ENCODE measurements around the gene KIAA1191.

Gene KIAA1191

DNA sequence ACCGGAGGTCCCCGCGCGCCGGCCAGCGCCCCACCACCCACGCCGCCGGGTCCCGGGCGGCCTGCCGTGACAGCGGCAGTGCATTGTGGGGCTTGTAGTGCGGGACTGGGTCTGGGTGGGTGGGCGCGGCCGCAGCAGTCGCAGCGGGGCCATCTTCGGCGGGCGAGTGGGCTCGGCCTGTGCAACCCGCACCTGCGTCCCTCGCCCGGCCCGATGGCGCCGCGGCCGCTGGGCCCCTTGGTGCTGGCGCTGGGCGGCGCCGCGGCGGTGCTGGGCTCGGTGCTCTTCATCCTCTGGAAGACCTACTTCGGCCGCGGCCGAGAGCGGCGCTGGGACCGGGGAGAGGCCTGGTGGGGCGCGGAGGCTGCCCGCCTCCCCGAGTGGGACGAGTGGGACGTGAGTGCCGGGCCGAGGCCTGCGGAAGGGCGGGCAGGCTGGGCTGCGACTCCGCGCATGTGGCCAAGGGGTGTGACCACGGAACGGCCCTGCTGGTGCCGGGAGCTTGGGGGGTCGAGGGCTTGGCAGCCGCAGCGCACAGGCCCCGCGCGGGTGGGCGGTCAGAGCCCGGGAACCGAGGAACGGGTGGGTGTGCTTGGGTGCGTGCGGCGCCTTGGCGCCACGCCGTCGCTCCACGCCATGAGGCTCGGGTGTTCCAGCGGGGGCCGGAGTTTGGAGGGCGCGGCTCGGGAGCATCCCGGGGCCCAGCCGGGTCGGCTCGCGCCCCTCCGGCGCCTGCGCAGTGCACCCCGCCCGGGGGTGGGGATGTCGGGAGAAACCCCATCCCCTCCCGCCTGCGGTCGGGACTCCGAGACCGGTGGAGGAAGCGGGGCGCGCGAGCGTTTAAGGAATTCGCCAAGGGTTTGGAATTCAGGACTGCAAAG, 4.0 kb upstream of the KIAA1191 start, which contains the start of gene ARL10:
TSS of gene ARL10 (plus strand) at position 137 of the 881 bp plus-strand sequence. CDS start at position 214, 77 bp downstream.
- no peak for FAIRE-seq

DNA sequence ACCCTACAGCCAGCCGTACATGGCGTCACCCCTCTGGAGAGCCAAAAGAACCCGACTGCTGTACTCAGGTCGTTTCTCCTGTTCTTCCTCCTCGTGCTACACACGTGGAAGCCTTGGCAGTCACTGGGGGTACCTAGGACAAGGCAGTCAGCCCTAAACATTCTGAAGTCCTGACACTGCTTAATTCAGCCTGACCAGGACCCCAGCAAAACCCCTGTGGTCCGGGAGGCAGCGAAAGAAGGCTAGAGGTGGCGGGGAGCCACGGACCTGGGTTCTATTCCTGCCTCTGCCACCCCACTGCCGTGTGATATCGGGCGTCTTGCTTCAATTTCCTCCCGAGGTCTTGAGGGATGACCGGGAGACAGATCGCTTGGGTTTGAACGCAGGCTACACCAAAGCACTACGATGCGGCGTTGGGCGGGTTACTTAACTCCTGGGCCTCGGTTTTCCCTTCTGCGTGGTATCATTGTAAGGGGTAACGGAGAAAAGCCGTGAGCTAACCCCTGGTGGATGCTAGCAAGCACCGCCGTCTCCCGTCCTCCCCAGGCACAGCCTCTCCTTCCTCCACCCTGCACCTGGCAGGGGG, 3.3 kb upstream of the KIAA1191 start:
- no peak for FAIRE-seq

GRCh38 chr5:176362233-176362490, 598 bp upstream of the KIAA1191 start:
- FAIRE-seq = no peak

- no peak for FAIRE-seq
These were observed 599 bp downstream of the KIAA1191 start for GRCh38 chr5:176360894-176361436.

- no peak for FAIRE-seq
These were observed 1.9 kb downstream of the KIAA1191 start for GRCh38 chr5:176359658-176360057.

DNA sequence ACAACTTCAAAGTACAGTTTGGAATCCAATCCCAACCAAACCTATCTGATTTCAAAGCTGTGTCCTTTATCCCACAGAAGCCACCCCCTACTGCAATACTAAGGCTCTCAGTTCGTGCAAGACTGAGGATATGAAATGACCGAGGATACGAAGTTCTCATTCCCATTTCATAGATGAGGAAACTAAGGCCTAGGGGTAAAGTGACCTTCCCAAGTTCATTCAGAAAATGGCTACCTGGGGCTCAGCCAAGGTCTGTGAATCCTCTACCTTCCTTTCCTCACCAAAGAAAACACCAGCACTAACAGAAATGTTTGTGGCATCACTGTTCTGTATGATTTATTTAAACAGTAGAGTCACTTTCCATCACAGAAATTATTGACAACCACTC, 5.4 kb downstream of the KIAA1191 start:
- FAIRE-seq = no peak

- no peak for FAIRE-seq
These were observed 6.0 kb downstream of the KIAA1191 start for GRCh38 chr5:176355400-176356178.

GRCh38 chr5:176353533-176353932, 8.0 kb downstream of the KIAA1191 start:
- no peak for FAIRE-seq

GRCh38 chr5:176352116-176352878, 9.3 kb downstream of the KIAA1191 start:
- FAIRE-seq = no peak

- FAIRE-seq = no peak
These were observed 11.1 kb downstream of the KIAA1191 start for GRCh38 chr5:176350416-176350815.

- FAIRE-seq = no peak
These were observed 18.7 kb downstream of the KIAA1191 start for GRCh38 chr5:176342766-176343458.

- FAIRE-seq = no peak
These were observed 19.4 kb downstream of the KIAA1191 start for GRCh38 chr5:176342158-176342483.

- no peak for FAIRE-seq
These were observed 20.0 kb downstream of the KIAA1191 start for GRCh38 chr5:176341325-176342157.

DNA sequence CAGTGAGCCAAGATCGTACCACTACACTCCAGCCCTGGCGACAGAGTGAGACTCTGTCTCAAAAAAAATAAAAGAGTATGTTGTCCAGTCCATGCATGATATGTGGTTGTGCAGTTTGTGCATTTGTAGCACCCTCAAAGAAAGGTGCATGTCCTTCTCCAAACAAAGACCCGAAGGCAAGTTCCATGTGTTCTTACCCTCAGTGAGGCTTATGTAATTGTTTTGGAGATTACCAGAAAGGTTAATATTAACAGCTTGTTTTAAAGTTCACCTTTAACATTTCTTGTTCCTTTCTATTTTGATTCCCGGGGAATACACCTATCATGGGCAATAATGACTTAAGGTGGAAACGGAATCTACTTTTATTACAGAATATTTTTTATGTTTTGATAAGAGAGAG, 22.3 kb downstream of the KIAA1191 start:
- no peak for FAIRE-seq

DNA sequence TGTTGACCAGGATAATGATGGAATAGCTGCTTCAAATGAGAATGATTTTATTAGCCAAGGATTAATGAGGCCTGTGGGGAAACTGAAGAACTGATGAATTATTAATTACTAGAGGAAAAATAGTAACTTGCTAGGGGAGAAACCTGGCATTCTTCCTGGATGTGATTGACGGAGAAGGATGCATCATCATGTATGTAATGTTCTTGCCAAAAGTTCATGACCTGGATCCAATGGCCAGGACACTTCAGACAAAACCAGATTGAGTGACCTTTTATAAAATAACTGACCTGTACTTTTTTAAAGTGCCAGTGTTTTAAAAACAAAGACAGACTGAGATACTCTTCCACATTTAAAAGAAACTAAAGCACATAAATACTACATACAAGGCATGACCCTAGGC, 23.7 kb downstream of the KIAA1191 start:
- FAIRE-seq = no peak

- FAIRE-seq = no peak
These were observed 27.4 kb downstream of the KIAA1191 start for GRCh38 chr5:176334031-176334770.

- FAIRE-seq = no peak
These were observed 41.0 kb downstream of the KIAA1191 start for GRCh38 chr5:176320577-176320976.

DNA sequence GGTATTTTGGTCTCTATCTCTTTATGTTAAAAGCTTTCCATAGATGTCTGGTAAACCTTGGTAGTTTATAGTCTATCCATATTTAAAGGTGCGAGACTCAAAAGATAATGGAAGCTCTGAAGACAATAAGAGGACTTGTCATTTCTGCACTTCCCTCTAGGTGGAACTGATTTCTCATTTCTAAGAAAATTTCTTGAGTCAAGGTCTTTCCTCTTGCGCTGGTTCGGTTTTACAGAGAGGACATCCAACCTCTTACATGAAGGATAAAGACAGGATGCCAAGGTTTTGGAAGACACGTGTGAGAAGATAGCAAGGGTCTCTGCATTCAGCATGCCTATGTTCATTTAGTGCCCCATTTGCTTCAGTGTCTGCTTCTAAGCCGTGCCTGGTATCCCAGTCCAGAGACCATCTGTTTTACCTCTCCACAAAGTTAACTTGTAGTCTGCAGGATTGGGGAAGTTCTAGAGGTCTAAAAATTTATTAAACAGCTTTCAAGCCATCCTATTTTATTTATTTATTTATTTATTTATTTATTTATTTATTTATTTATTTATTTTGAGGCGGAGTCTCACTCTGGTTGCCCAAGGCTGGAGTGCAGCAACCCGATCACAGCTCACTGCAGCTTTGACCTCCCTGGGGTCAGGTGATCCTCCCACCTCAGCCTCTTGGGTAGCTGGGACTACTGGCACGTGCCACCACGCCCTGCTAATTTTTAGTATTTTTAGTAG, 41.6 kb downstream of the KIAA1191 start:
- no peak for FAIRE-seq

DNA sequence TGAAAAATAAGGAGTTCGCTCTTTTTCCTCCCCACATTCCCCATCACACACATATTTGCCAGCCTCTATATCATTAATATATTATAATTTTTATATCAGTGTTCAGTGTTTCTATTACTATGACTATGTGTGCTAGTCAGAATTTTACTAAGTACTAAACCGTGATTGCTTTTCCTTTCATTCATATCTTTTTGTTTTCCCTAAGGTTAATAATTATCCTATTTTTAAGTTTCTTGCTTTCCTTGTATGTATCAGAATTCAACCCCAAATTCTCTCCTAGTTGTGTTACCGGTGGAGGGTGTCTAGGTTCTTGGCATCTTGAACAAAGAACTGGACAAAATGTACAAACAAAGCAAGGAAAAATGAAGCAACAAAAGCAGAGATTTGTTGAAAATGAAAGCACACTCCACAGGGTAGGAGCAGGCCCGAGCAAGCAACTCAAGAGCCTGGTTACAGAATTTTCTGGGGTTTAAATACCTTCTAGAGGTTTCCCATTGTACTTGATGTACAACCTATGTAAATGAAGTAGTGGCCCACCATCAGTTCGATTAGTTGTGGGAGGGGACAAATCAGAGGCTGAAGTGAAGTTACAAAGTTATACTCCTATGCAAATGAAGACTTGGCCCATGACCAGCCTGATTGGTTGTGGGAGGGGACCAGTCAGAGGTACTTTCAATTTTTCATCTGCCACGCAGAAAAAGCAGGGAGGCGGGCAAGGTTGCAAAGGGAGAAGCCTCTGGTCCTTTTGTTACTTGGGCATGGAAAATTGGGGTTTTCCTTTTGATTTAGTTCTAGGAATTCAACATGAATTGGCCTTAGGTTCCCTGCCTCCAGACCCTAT, 43.8 kb downstream of the KIAA1191 start:
- FAIRE-seq = no peak

All from islet of Langerhans (tissue), 1 donor.